GM12874 (cell line): ENCODE results near the gene TRPM2.

Source experiments
- TF ChIP-seq, protein P1 (sequence below): IDR thresholded peaks from 2 replicates; pipeline ENCODE4 v1.5.1; 2011; ENCODE audit warnings: low read depth, mild to moderate bottlenecking, control low read depth, low read length, moderate library complexity; ENCODE audit not compliant: insufficient read depth

TRPM2 gene

DNA sequence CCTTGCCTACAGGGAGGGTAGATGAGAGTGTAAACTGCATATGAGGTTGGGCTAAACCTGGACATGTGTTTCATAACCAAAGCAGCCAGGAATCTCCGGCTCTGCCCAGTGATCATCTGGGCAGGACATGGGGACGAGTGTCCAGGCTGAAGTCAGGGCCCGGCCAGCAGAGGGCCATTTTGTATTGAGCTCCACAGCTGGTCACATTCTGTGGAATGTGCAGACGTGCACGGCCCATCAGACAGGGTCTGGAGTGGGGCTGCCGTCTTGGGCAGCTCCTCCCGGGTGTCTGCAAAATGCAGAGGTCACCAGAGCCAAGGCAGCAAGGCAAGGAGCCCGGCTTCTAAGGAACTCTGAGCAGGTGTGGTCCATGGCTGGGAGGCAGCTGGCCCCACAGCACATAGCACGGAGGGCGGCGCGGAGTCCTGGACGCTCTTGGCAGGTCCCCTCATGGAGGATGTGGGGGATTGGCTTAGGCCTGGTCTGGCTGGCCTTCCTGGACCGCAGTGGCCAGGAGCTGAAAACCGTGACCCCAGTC lies 108.1 kb downstream of the TRPM2 start:
- TF ChIP-seq, protein P1, sequence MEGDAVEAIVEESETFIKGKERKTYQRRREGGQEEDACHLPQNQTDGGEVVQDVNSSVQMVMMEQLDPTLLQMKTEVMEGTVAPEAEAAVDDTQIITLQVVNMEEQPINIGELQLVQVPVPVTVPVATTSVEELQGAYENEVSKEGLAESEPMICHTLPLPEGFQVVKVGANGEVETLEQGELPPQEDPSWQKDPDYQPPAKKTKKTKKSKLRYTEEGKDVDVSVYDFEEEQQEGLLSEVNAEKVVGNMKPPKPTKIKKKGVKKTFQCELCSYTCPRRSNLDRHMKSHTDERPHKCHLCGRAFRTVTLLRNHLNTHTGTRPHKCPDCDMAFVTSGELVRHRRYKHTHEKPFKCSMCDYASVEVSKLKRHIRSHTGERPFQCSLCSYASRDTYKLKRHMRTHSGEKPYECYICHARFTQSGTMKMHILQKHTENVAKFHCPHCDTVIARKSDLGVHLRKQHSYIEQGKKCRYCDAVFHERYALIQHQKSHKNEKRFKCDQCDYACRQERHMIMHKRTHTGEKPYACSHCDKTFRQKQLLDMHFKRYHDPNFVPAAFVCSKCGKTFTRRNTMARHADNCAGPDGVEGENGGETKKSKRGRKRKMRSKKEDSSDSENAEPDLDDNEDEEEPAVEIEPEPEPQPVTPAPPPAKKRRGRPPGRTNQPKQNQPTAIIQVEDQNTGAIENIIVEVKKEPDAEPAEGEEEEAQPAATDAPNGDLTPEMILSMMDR = no peak

DNA sequence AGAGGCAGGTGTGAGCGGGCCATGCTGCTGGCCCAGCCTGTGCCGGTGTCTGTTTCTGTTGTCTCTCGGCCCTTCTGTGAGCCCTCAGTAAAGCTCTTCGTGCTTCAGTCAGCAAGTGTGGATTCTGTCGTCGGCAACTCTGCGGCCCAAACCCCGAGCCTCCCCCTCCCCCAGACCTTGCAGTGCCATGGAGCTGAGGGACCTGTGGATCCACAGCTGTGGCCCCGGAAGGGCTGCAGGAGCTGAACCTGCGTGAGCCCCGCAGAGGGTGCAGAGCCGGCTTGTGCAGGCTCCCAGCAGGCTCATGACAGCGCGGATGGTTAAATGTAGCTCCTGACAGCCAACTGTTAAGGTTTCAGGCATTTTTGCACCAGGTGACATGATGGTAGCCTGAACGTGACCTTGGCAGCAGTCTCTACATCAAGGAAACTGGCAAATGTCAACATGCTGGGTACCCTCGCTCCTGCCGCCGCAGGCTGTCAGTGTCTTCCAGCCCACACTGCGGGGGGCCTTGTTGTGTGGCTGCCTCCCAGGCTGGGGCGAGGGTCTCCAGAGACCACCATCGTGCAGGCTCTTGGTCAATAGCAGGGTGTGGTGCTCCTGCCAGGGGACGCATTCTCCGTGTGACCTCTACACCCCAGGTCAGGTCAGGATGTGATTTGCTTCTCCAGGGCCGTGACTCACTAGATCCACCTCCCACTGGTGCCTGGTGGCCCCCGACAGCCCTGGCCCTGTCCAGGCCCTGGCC lies 108.8 kb downstream of the TRPM2 start:
- TF ChIP-seq, protein P1 = no peak

DNA sequence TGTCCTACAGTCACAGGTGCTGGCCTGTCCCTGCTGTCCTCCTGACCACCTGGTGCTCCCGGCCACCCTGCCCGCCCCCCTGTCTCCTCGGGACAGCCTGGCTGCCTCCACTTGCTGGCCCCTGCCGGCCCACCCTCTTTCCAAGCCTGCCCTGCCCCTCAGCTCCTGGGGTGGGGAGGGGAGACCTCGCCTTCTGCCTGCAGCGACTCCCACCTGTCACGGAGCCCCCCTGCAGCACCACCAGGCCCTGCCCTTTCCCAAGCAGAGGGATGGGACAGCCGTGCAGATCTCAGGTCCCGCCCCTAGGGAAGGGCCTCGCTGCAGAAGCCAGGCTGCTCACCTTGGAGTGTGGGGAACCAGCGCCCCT lies 109.4 kb downstream of the TRPM2 start:
- TF ChIP-seq, protein P1 = no peak

DNA sequence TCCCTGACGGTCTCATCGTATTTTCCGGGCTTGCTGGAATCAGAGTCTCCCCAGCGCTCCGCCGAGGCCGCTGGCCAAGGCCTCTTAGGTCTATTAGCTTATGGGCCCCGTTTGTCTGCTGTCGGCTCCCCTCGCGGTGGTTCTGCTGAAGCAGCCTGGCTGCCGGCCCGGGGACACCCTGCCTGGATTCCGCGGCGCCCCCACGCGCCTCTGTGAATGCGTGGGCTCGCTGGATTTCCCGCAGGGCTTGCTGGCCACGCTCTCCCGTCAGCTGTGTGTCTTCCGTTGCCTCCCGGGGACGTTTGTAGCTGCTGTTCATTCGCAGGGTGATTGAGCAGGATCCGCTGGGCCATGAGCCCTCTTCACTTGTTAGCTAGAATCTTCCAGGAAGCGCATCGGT lies 110.3 kb downstream of the TRPM2 start:
- TF ChIP-seq, protein P1 = no peak

DNA sequence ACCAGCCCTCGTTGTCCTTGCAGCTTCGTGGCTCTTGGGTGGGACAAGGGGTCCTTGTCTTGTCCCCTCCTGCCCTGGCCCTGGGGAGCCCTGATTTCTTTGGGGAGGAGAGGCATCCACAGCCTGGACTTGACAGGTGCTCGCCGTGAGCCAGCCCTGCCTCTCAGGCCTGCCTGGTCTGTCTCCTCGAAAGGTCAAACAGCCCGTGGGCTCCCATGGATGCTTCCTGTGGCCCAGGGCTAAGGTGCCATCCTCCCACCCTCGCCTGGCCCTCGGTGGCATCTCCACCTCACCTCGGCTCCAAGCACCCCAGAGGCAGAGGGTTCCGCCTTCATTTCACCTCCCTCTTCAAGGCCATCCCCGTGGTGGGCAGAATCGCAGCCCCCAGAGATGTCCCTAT lies 110.9 kb downstream of the TRPM2 start:
- TF ChIP-seq, protein P1 = no peak

DNA sequence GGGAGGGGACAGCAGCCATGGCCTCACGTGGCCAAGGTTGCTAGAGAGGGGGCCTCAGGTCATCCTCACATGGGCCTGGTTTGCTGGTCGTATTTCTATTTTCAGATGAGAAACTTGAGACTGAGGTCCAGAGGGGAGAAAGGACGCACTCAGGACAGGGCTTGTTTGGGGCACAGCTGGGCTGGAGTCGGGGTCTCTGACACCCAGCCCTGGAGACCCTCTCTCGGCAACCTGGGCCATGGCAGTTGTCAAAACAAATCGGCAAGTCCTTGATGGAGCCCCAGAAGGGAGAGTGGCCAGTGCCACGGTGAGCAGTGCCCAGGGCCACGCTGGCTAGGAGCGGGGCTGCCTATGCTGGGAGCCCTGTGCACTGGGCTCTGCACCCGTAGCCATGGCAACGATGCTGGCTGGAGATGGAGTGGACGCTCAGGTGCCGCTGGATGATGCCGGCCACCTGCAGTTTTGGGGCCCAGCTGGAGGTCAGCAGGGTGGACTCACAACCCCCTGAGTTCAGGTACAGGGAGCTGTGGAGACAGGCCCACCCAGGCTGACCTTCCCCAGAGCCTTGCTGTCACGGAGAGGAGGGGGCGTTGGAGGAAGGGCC lies 113.0 kb downstream of the TRPM2 start:
- TF ChIP-seq, protein P1 = no peak

DNA sequence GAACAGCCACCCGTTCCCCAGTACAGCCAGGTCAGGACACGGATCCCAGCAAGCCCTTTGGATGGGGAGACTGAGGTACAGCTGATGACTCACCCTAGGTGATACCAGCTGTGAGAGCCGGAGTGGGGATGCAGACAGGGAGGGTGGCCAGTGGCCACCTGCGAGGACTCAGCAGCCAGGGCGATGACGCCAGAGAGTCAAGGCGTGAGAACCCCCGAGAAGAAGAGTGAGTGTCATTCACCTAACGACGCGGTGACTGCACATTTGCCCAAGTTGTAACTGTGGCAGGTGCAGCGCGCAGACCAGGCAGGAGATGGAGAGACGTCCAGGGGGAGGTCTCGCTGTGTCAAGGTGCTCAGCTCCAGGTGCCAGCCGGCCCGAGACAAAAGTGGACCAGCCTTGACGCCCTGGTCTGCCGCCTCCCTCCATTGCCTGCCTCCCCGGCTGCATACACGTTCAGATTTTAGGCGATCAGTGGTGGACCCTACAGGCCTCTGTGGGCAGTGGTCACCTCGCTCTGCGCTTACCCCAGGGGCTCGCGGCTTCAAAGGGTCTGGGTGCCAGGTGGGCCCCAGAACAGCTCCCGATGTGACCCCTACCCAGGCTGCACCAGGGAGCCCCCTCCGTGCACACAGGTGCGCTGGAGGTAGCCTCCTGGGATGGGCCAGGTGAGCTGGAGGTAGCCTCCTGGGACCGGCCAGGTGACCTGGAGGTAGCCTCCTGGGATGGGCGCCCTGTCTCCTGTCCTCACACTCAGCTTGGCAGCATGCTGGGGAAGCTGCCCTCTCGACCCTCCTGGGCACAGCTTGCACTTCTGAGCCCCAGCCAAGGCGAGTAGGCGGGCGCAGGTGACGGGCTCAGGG lies 113.8 kb downstream of the TRPM2 start:
- TF ChIP-seq, protein P1 = no peak
